G401 (cell line): ENCODE measurements around the gene CLEC4E. TPM values are rescaled to one million over a fixed set of nuclear protein-coding genes. Genes with fewer than 3 reads are reported as not detected.

Experiments used
- total RNA-seq: library from RNA; depleted of rRNA; stranded (reverse); fragments of >200 nt; shearing (Covaris generic); gene quantifications from 2 replicates; pipeline ENCODE4 v1.2.3, GENCODE V29; 2014; rRNA removed

CLEC4E gene
- total RNA-seq, 1 experiment from 2014 or later = not detected

Other genes starting within 250 kb of the CLEC4E start
- not detected in 2 replicates for gene CLEC6A, start 84.9 kb downstream of the CLEC4E start, total RNA-seq
- gene CLEC4D, start 27.4 kb downstream of the CLEC4E start, total RNA-seq = not detected in 2 replicates
- gene AICDA, start 72.0 kb upstream of the CLEC4E start, total RNA-seq = not detected in 2 replicates
- gene MFAP5, start 121.9 kb upstream of the CLEC4E start, total RNA-seq = not detected in 2 replicates
- gene RIMKLB, start 157.1 kb upstream of the CLEC4E start, total RNA-seq = 0.14 and 0.37 TPM in 2 replicates